ENCODE results near the gene NAV2. TPM values are rescaled to one million over a fixed set of nuclear protein-coding genes. Genes with fewer than 3 reads are reported as not detected.

The NAV2 gene
- total RNA-seq, 2 experiments from 2014 or later, result 0.23 to 0.36 TPM

DNA sequence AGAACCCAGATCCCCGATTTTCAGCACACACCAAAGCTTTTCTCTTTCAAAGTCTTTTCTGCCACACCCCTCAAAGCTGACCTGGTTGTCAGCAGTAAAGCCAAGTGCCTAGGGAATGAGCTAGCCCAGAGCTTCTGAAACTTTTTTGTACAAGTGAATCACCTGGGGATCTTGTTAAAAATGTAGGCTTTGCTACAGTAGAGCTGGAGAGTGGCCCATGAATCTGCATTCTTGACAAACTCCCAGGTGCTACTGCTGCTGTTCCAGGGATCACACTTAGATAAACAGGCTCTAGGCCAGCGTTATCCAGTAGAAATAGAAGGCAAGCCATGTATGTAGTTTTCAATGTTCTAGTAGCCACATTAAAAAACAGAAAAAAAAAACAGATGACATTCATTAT, 21.8 kb upstream of the NAV2 start:
- Mint-ChIP-seq H3K27me3 (no peaks in the 10 kb centered on the region), H3K9me3 (no peaks in the 10 kb centered on the region), H3K4me3 (no peak overlapping the region), H3K27ac (no peak overlapping the region), H3K36me3 (ENCODE audit: low read depth) (no peaks in the 10 kb centered on the region), H3K4me1 (ENCODE audit: low read depth) (no peaks in the 10 kb centered on the region)
- no peak for TF ChIP-seq CTCF (IDR thresholded peaks at IDR 0.05)
- ChIA-PET POLR2A (no interaction called here), CTCF (no interaction called here)
- DNase-seq (no peak), ATAC-seq (no peak)
- intact Hi-C loops (cut with micrococcal nuclease), result no loop called here

DNA sequence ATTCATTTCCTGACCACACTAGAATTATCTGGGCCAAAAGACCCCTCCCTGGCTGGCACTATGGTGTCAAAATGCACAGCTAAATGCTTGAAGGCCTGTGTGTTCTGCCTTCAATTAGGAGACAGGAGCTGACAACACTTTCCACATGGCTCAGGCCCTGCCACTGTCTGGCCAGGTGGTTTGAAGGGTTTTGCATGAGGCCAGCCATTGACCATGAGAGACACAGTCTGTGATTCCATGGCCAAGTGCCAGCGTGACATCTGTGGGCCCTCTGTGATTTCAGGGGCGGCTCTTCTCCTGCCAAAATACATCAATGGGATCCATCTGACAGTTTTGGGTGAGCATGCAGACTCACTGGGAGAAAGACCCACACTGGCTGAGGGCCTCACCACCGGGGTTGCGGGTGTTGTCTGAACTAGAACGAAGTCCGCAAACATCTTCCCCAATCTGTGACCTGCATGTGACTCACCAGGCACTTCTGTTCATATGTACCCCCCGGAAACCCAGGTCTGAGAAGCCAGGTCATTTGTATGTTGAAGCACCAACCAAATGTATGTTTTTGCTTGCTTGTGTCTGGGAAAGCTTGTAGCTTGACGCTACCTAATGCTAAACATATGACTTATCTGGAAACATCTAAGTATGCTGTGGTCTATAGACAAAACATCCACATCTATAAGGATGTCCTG, 20.7 kb upstream of the NAV2 start:
- ChIA-PET POLR2A (no interaction called here), CTCF (no interaction called here)
- TF ChIP-seq CTCF (IDR thresholded peaks at IDR 0.05), result no peak
- intact Hi-C loops (cut with micrococcal nuclease), result no loop called here
- Mint-ChIP-seq H3K27me3 (peaks cover 4% of the 10 kb centered on the region), H3K4me1 (ENCODE audit: low read depth) (no peaks in the 10 kb centered on the region), H3K4me3 (no peak overlapping the region), H3K27ac (no peak overlapping the region), H3K9me3 (no peaks in the 10 kb centered on the region), H3K36me3 (ENCODE audit: low read depth) (no peaks in the 10 kb centered on the region)
- DNase-seq (no peak), ATAC-seq (no peak)

GRCh38 chr11:19693146-19693545, 19.5 kb upstream of the NAV2 start:
- CTCF ChIA-PET, result no interaction called here

DNA sequence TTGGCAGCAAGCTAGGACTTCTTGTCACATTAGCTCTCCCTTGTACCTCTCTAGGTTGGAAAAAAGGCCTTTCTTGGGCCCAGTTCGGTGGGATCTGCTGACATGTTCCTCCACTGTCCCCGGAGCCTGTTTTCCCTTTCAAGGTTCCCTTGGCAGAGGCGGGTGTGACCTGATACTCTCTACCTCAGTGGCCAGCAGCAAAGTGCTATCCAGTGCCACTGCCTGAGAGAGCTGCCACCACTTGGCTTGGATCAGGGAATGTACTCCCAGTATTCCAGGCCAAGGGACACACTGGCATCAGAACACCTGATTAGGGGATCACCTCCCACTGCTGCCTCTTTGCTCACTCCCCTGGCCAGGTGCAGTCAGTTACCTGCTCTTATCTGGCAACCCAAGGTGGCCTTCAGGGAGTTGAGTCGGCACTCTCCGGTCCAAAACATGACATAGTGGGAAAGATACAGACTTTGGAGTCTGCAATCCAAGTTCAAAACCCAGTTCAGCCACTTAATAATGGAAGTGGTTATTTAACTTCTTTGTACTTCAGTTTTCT, 17.8 kb upstream of the NAV2 start:
- intact Hi-C loops (cut with micrococcal nuclease), result no loop called here
- Mint-ChIP-seq H3K36me3 (ENCODE audit: low read depth) (no peaks in the 10 kb centered on the region), H3K27ac (no peak overlapping the region), H3K4me1 (ENCODE audit: low read depth) (no peaks in the 10 kb centered on the region), H3K27me3 (peaks cover 11% of the 10 kb centered on the region), H3K4me3 (no peak overlapping the region), H3K9me3 (no peaks in the 10 kb centered on the region)
- DNase-seq (no peak), ATAC-seq (no peak)
- ChIA-PET CTCF (no interaction called here), POLR2A (no interaction called here)
- TF ChIP-seq CTCF (IDR thresholded peaks at IDR 0.05), result no peak

More at GRCh38 chr11:19693146-19693545, 19.5 kb upstream of the NAV2 start:
- ATAC-seq, result no peak
- no peak overlapping the region for H3K27ac Mint-ChIP-seq
- no peak for DNase-seq
- H3K36me3 Mint-ChIP-seq (ENCODE audit: low read depth), result no peaks in the 10 kb centered on the region
- intact Hi-C loops (cut with micrococcal nuclease), result no loop called here
- H3K9me3 Mint-ChIP-seq, result no peaks in the 10 kb centered on the region
- no peaks in the 10 kb centered on the region for H3K4me1 Mint-ChIP-seq (ENCODE audit: low read depth)
- TF ChIP-seq CTCF (IDR thresholded peaks at IDR 0.05), result no peak
- H3K4me3 Mint-ChIP-seq, result no peak overlapping the region
- POLR2A ChIA-PET, result no interaction called here
- H3K27me3 Mint-ChIP-seq, result peaks cover 11% of the 10 kb centered on the region

DNA sequence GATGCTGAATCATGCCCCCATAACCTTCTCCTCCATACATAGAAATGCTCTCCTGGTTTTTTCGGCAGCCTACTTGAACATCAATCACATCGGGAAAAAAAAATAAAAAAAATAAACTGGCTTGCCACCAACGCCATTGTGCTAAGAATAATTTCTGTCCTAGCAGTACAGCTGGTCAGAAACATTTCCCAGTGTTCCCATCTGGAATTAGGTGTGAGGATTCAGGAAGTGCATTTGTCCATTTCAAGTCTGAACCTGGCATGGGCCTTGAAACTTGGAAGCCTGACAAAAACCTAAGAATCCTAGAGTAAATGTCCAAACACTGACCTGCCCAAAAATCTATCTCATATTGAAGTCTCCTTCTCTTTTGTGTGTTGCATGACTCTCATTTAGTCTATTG, 16.6 kb upstream of the NAV2 start:
- intact Hi-C loops (cut with micrococcal nuclease), result no loop called here
- TF ChIP-seq CTCF (IDR thresholded peaks at IDR 0.05), result no peak
- Mint-ChIP-seq H3K27ac (no peak overlapping the region), H3K4me1 (ENCODE audit: low read depth) (no peaks in the 10 kb centered on the region), H3K9me3 (no peaks in the 10 kb centered on the region), H3K36me3 (ENCODE audit: low read depth) (no peaks in the 10 kb centered on the region), H3K4me3 (no peak overlapping the region), H3K27me3 (peaks cover 11% of the 10 kb centered on the region)
- DNase-seq (no peak), ATAC-seq (no peak)
- CTCF ChIA-PET, result no interaction called here
- POLR2A ChIA-PET, result no interaction called here
